Measurements from ENCODE around the gene TMEM134.
"Not testable (repeated sequence)": the region's sequence is repeated elsewhere in the genome, so short reads cannot be mapped to it uniquely, and the experiment has no call there.

TMEM134 gene

GRCh38 chr11:67470337-67471002, 1.4 kb upstream of the TMEM134 start:
- Histone ChIP-seq H3K4me1 (ENCODE audit: control insufficient read depth in 5 of 5, insufficient read depth in 5 of 5, low read length in 5 of 5) (peaks cover 5 to 28% (median 22%) of the 10 kb centered on the region in 5 donors), H3K36me3 (ENCODE audit: control insufficient read depth in 5 of 5, insufficient read depth in 5 of 5, low read length in 5 of 5) (no peaks in the 10 kb centered on the region), H3K9me3 (ENCODE audit: control insufficient read depth in 5 of 5, low read length in 5 of 5) (no peaks in the 10 kb centered on the region), H3K27me3 (ENCODE audit: control insufficient read depth in 5 of 5, insufficient read depth in 4 of 5, low read length in 5 of 5) (no peaks in the 10 kb centered on the region), H3K4me3 (ENCODE audit: low read depth in 1 of 5, low read length in 5 of 5) (no peak overlapping the region), H3K27ac (ENCODE audit: low read depth, low read length) (no peak overlapping the region), H3K9ac (ENCODE audit: low read length in 5 of 5) (no peak overlapping the region)

- Histone ChIP-seq H3K9me3 (ENCODE audit: control insufficient read depth in 5 of 5, low read length in 5 of 5) (no peaks in the 10 kb centered on the region), H3K27ac (ENCODE audit: low read depth, low read length) (peak overlapping the region; percentile 79), H3K27me3 (ENCODE audit: control insufficient read depth in 5 of 5, insufficient read depth in 4 of 5, low read length in 5 of 5) (no peaks in the 10 kb centered on the region), H3K4me3 (ENCODE audit: low read depth in 1 of 5, low read length in 5 of 5) (peak overlapping the region; percentile 78 to 88 (median 86)), H3K36me3 (ENCODE audit: control insufficient read depth in 5 of 5, insufficient read depth in 5 of 5, low read length in 5 of 5) (no peaks in the 10 kb centered on the region), H3K9ac (ENCODE audit: low read length in 5 of 5) (peak overlapping the region in 4 of 5 donors; percentile 57 to 92 (median 86)), H3K4me1 (ENCODE audit: control insufficient read depth in 5 of 5, insufficient read depth in 5 of 5, low read length in 5 of 5) (peaks cover 5 to 37% (median 30%) of the 10 kb centered on the region in 5 donors)
These were observed 409 bp upstream of the TMEM134 start for GRCh38 chr11:67469508-67469811.

GRCh38 chr11:67468456-67468758, 644 bp downstream of the TMEM134 start:
- Histone ChIP-seq H3K27ac (ENCODE audit: low read depth, low read length) (peak overlapping the region; percentile 79), H3K9ac (ENCODE audit: low read length in 5 of 5) (peak overlapping the region in 4 of 5 donors; percentile 78 to 87 (median 86)), H3K27me3 (ENCODE audit: control insufficient read depth in 5 of 5, insufficient read depth in 4 of 5, low read length in 5 of 5) (no peaks in the 10 kb centered on the region), H3K4me1 (ENCODE audit: control insufficient read depth in 5 of 5, insufficient read depth in 5 of 5, low read length in 5 of 5) (peaks cover 5 to 47% (median 38%) of the 10 kb centered on the region in 5 donors), H3K36me3 (ENCODE audit: control insufficient read depth in 5 of 5, insufficient read depth in 5 of 5, low read length in 5 of 5) (no peaks in the 10 kb centered on the region), H3K9me3 (ENCODE audit: control insufficient read depth in 5 of 5, low read length in 5 of 5) (no peaks in the 10 kb centered on the region), H3K4me3 (ENCODE audit: low read depth in 1 of 5, low read length in 5 of 5) (peak overlapping the region; percentile 72 to 87 (median 78))

- H3K9ac ChIP-seq (ENCODE audit: low read length in 5 of 5): peak overlapping the region in 4 of 5 donors; percentile 78 to 87 (median 86)
- no peaks in the 10 kb centered on the region for H3K36me3 ChIP-seq (ENCODE audit: control insufficient read depth in 5 of 5, insufficient read depth in 5 of 5, low read length in 5 of 5)
- H3K27me3 ChIP-seq (ENCODE audit: control insufficient read depth in 5 of 5, insufficient read depth in 4 of 5, low read length in 5 of 5): no peaks in the 10 kb centered on the region
- H3K9me3 ChIP-seq (ENCODE audit: control insufficient read depth in 5 of 5, low read length in 5 of 5): no peaks in the 10 kb centered on the region
- peak overlapping the region; percentile 79 for H3K27ac ChIP-seq (ENCODE audit: low read depth, low read length)
- H3K4me3 ChIP-seq (ENCODE audit: low read depth in 1 of 5, low read length in 5 of 5): peak overlapping the region; percentile 72 to 87 (median 78)
- H3K4me1 ChIP-seq (ENCODE audit: control insufficient read depth in 5 of 5, insufficient read depth in 5 of 5, low read length in 5 of 5): peaks cover 5 to 47% (median 38%) of the 10 kb centered on the region in 5 donors
These were observed 995 bp downstream of the TMEM134 start for GRCh38 chr11:67468056-67468455.

GRCh38 chr11:67466962-67467771, 1.9 kb downstream of the TMEM134 start:
- Histone ChIP-seq H3K4me1 (ENCODE audit: control insufficient read depth in 5 of 5, insufficient read depth in 5 of 5, low read length in 5 of 5) (peaks cover 5 to 47% (median 38%) of the 10 kb centered on the region in 5 donors), H3K27ac (ENCODE audit: low read depth, low read length) (no peak overlapping the region)

GRCh38 chr11:67466367-67466766, 2.7 kb downstream of the TMEM134 start:
- no peaks in the 10 kb centered on the region for H3K9me3 ChIP-seq (ENCODE audit: control insufficient read depth in 5 of 5, low read length in 5 of 5)
- peaks cover 5 to 47% (median 38%) of the 10 kb centered on the region in 5 donors for H3K4me1 ChIP-seq (ENCODE audit: control insufficient read depth in 5 of 5, insufficient read depth in 5 of 5, low read length in 5 of 5)
- H3K36me3 ChIP-seq (ENCODE audit: control insufficient read depth in 5 of 5, insufficient read depth in 5 of 5, low read length in 5 of 5): no peaks in the 10 kb centered on the region
- no peak overlapping the region for H3K4me3 ChIP-seq (ENCODE audit: low read depth in 1 of 5, low read length in 5 of 5)
- no peaks in the 10 kb centered on the region for H3K27me3 ChIP-seq (ENCODE audit: control insufficient read depth in 5 of 5, insufficient read depth in 4 of 5, low read length in 5 of 5)
- H3K9ac ChIP-seq (ENCODE audit: low read length in 5 of 5): no peak overlapping the region
- H3K27ac ChIP-seq (ENCODE audit: low read depth, low read length): no peak overlapping the region

More at GRCh38 chr11:67466962-67467771, 1.9 kb downstream of the TMEM134 start:
- no peaks in the 10 kb centered on the region for H3K9me3 ChIP-seq (ENCODE audit: control insufficient read depth in 5 of 5, low read length in 5 of 5)
- no peaks in the 10 kb centered on the region for H3K36me3 ChIP-seq (ENCODE audit: control insufficient read depth in 5 of 5, insufficient read depth in 5 of 5, low read length in 5 of 5)
- no peaks in the 10 kb centered on the region for H3K27me3 ChIP-seq (ENCODE audit: control insufficient read depth in 5 of 5, insufficient read depth in 4 of 5, low read length in 5 of 5)
- peak overlapping the region in 1 of 5 donors; percentile 84 for H3K9ac ChIP-seq (ENCODE audit: low read length in 5 of 5)
- no peak overlapping the region for H3K4me3 ChIP-seq (ENCODE audit: low read depth in 1 of 5, low read length in 5 of 5)

- peaks cover 5 to 47% (median 38%) of the 10 kb centered on the region in 5 donors for H3K4me1 ChIP-seq (ENCODE audit: control insufficient read depth in 5 of 5, insufficient read depth in 5 of 5, low read length in 5 of 5)
- H3K9me3 ChIP-seq (ENCODE audit: control insufficient read depth in 5 of 5, low read length in 5 of 5); H3K27me3 ChIP-seq (ENCODE audit: control insufficient read depth in 5 of 5, insufficient read depth in 4 of 5, low read length in 5 of 5); H3K36me3 ChIP-seq (ENCODE audit: control insufficient read depth in 5 of 5, insufficient read depth in 5 of 5, low read length in 5 of 5): not testable (repeated sequence)
- peak overlapping the region; percentile 83 for H3K27ac ChIP-seq (ENCODE audit: low read depth, low read length)
- H3K9ac ChIP-seq (ENCODE audit: low read length in 5 of 5): peak overlapping the region in 1 of 5 donors; percentile 59
- H3K4me3 ChIP-seq (ENCODE audit: low read depth in 1 of 5, low read length in 5 of 5): peak overlapping the region in 1 of 5 donors; percentile 71
These were observed 3.5 kb downstream of the TMEM134 start for GRCh38 chr11:67465530-67465929.

GRCh38 chr11:67465189-67465510, 3.9 kb downstream of the TMEM134 start:
- H3K36me3 ChIP-seq (ENCODE audit: control insufficient read depth in 5 of 5, insufficient read depth in 5 of 5, low read length in 5 of 5): no peaks in the 10 kb centered on the region
- no peaks in the 10 kb centered on the region for H3K27me3 ChIP-seq (ENCODE audit: control insufficient read depth in 5 of 5, insufficient read depth in 4 of 5, low read length in 5 of 5)
- peak overlapping the region in 3 of 5 donors; percentile 59 to 65 (median 63) for H3K9ac ChIP-seq (ENCODE audit: low read length in 5 of 5)
- peaks cover 5 to 47% (median 38%) of the 10 kb centered on the region in 5 donors for H3K4me1 ChIP-seq (ENCODE audit: control insufficient read depth in 5 of 5, insufficient read depth in 5 of 5, low read length in 5 of 5)
- H3K27ac ChIP-seq (ENCODE audit: low read depth, low read length): peak overlapping the region; percentile 83
- H3K9me3 ChIP-seq (ENCODE audit: control insufficient read depth in 5 of 5, low read length in 5 of 5): no peaks in the 10 kb centered on the region
- H3K4me3 ChIP-seq (ENCODE audit: low read depth in 1 of 5, low read length in 5 of 5): peak overlapping the region in 4 of 5 donors; percentile 62 to 71 (median 65)

GRCh38 chr11:67464411-67465188, 4.5 kb downstream of the TMEM134 start:
- peak overlapping the region in 4 of 5 donors; percentile 62 to 71 (median 65) for H3K4me3 ChIP-seq (ENCODE audit: low read depth in 1 of 5, low read length in 5 of 5)
- H3K4me1 ChIP-seq (ENCODE audit: control insufficient read depth in 5 of 5, insufficient read depth in 5 of 5, low read length in 5 of 5): peaks cover 5 to 44% (median 35%) of the 10 kb centered on the region in 5 donors
- H3K9ac ChIP-seq (ENCODE audit: low read length in 5 of 5): peak overlapping the region; percentile 13 to 65 (median 59)
- no peaks in the 10 kb centered on the region for H3K36me3 ChIP-seq (ENCODE audit: control insufficient read depth in 5 of 5, insufficient read depth in 5 of 5, low read length in 5 of 5)
- H3K27ac ChIP-seq (ENCODE audit: low read depth, low read length): peak overlapping the region; percentile 83
- no peaks in the 10 kb centered on the region for H3K27me3 ChIP-seq (ENCODE audit: control insufficient read depth in 5 of 5, insufficient read depth in 4 of 5, low read length in 5 of 5)
- no peaks in the 10 kb centered on the region for H3K9me3 ChIP-seq (ENCODE audit: control insufficient read depth in 5 of 5, low read length in 5 of 5)

Data from subcutaneous abdominal adipose tissue (tissue), 5 donors.